HEK293T (cell line): Measurements from ENCODE around the gene EIPR1.

Experiments used
- NFRKB ChIP-seq: fragments of 450-650 bp; IDR thresholded peaks from 2 replicates; pipeline ENCODE4 v1.6.1; 2016; ENCODE audit warnings: mild to moderate bottlenecking, moderate library complexity
- TARDBP ChIP-seq: fragments of 450-650 bp; IDR thresholded peaks from 2 replicates; pipeline ENCODE4 v1.6.1; 2016
- TF ChIP-seq, protein P1 (sequence below): fragments of 450-650 bp; IDR thresholded peaks from 2 replicates; pipeline ENCODE4 v1.6.1; 2016

DNA sequence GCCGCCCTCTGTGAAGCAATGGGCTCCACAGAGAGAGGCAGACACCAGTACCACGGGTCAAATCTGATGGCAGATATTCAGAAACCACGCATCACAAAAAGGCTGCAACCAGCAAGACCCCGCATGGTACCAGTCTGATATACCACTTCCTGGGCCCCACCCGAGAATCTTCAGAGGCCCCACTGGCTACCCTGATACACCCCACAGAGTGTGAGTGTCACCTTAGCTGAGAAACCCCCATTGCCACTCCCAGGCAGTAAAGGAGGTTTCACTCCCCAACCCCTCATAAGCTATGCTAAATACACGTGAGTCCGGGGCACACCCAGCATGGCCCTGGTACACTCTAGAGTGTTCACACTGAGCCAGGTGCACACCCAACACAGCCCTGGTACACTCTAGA lies 160.0 kb downstream of the EIPR1 start:
- TF ChIP-seq NFRKB: no peak
- TF ChIP-seq, protein P1, sequence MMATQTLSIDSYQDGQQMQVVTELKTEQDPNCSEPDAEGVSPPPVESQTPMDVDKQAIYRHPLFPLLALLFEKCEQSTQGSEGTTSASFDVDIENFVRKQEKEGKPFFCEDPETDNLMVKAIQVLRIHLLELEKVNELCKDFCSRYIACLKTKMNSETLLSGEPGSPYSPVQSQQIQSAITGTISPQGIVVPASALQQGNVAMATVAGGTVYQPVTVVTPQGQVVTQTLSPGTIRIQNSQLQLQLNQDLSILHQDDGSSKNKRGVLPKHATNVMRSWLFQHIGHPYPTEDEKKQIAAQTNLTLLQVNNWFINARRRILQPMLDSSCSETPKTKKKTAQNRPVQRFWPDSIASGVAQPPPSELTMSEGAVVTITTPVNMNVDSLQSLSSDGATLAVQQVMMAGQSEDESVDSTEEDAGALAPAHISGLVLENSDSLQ: no peak
- TF ChIP-seq TARDBP: no peak
